Measurements from ENCODE around the gene CADPS2.

Gene CADPS2

GRCh38 chr7:122633472-122633871, 252.8 kb downstream of the CADPS2 start:
- H3K27ac ChIP-seq: no peak overlapping the region
- TF ChIP-seq CTCF (IDR thresholded peaks at IDR 0.05) (no peak), ZFX (IDR thresholded peaks at IDR 0.05; ENCODE audit: borderline replicate concordance) (no peak)

- H3K27ac ChIP-seq: no peak overlapping the region
- TF ChIP-seq CTCF (IDR thresholded peaks at IDR 0.05): no peak
- TF ChIP-seq ZFX (IDR thresholded peaks at IDR 0.05; ENCODE audit: borderline replicate concordance): no peak
These were observed 254.0 kb downstream of the CADPS2 start for GRCh38 chr7:122632238-122632637.

GRCh38 chr7:122629412-122629953, 256.8 kb downstream of the CADPS2 start:
- TF ChIP-seq CTCF (IDR thresholded peaks at IDR 0.05): no peak
- no peak for TF ChIP-seq ZFX (IDR thresholded peaks at IDR 0.05; ENCODE audit: borderline replicate concordance)
- H3K27ac ChIP-seq: peak overlapping the region; percentile 45

- H3K27ac ChIP-seq: peak overlapping the region; percentile 45
- no peak for TF ChIP-seq ZFX (IDR thresholded peaks at IDR 0.05; ENCODE audit: borderline replicate concordance)
- TF ChIP-seq CTCF (IDR thresholded peaks at IDR 0.05): no peak
These were observed 257.4 kb downstream of the CADPS2 start for GRCh38 chr7:122628651-122629411.

- TF ChIP-seq ZFX (IDR thresholded peaks at IDR 0.05; ENCODE audit: borderline replicate concordance) (no peak), CTCF (IDR thresholded peaks at IDR 0.05) (no peak)
- no peak overlapping the region for H3K27ac ChIP-seq
These were observed 259.5 kb downstream of the CADPS2 start for GRCh38 chr7:122626785-122627184.

GRCh38 chr7:122622682-122623081, 263.6 kb downstream of the CADPS2 start:
- H3K27ac ChIP-seq: no peak overlapping the region
- TF ChIP-seq ZFX (IDR thresholded peaks at IDR 0.05; ENCODE audit: borderline replicate concordance) (no peak), CTCF (IDR thresholded peaks at IDR 0.05) (no peak)

GRCh38 chr7:122619664-122620063, 266.6 kb downstream of the CADPS2 start:
- no peak overlapping the region for H3K27ac ChIP-seq
- TF ChIP-seq ZFX (IDR thresholded peaks at IDR 0.05; ENCODE audit: borderline replicate concordance) (no peak), CTCF (IDR thresholded peaks at IDR 0.05) (no peak)
